A673 (cell line): ENCODE data around the gene CDC25A. TPM values are rescaled to one million over a fixed set of nuclear protein-coding genes. Genes with fewer than 3 reads are reported as not detected.

Experiments
- BruUV-seq: library from RNA; stranded (reverse); fragments of 400-500 nt; replicated peaks from 2 replicates; lab custom pipeline; 2021; lab: Mats Ljungman, UMichigan
- CTCF ChIA-PET: fragments of 300-600 bp; sonication (Branson Sonifier 250); formaldehyde crosslinking; loops from one replicate; lab custom pipeline; 2022; ENCODE audit warnings: antibody characterized with exemption; lab: Charles Lee
- POLR2A ChIA-PET: fragments of 300-600 bp; sonication (Branson Sonifier 250); formaldehyde crosslinking; loops from one replicate; lab custom pipeline; 2022; ENCODE audit warnings: antibody characterized with exemption; ENCODE audit not compliant: low non-redundant PET; lab: Charles Lee
- DNase-seq: peaks from one replicate; pipeline ENCODE4 v3.0.0-alpha.2; 2015; ENCODE audit warnings: low spot score
- H3K27ac ChIP-seq: fragments of 200-600 bp; sonication (generic); 2 replicates; pipeline ENCODE4 v1.5.1; 2016; ENCODE audit warnings: mixed run types, low read depth, mild to moderate bottlenecking, mixed read lengths, antibody characterized with exemption, low read length; ENCODE audit not compliant: poor library complexity, severe bottlenecking
- H3K27me3 ChIP-seq: fragments of 200-600 bp; sonication (generic); replicated peaks from 2 replicates; pipeline ENCODE4 v1.6.1; 2017; ENCODE audit warnings: mixed run types, low read depth, mild to moderate bottlenecking, mixed read lengths, antibody characterized with exemption, low read length; ENCODE audit not compliant: insufficient read depth, poor library complexity
- H3K36me3 ChIP-seq: fragments of 200-600 bp; sonication (generic); 2 replicates; pipeline ENCODE4 v1.6.1; 2016; ENCODE audit warnings: mixed run types, mild to moderate bottlenecking, mixed read lengths, antibody characterized with exemption, low read length; ENCODE audit not compliant: insufficient read depth, poor library complexity, severe bottlenecking
- H3K4me1 ChIP-seq: fragments of 200-600 bp; sonication (generic); 2 replicates; pipeline ENCODE4 v1.6.1; 2017; ENCODE audit warnings: mixed run types, mild to moderate bottlenecking, mixed read lengths, antibody characterized with exemption, low read length; ENCODE audit not compliant: insufficient read depth, poor library complexity, severe bottlenecking
- H3K4me3 ChIP-seq: fragments of 200-600 bp; sonication (generic); 2 replicates; pipeline ENCODE4 v1.5.1; 2016; ENCODE audit warnings: low read depth, mixed run types, mild to moderate bottlenecking, mixed read lengths, low read length; ENCODE audit not compliant: poor library complexity, severe bottlenecking
- H3K9me3 ChIP-seq: fragments of 200-600 bp; sonication (generic); 2 replicates; pipeline ENCODE4 v1.6.1; 2016; ENCODE audit warnings: mixed run types, low read depth, mild to moderate bottlenecking, mixed read lengths, antibody characterized with exemption, low read length; ENCODE audit not compliant: poor library complexity, severe bottlenecking
- CTCF ChIP-seq: fragments of 300-800, 200-600 bp; sonication (generic); conservative IDR thresholded peaks from 2 replicates; pipeline ENCODE4 v1.5.1; 2017; ENCODE audit warnings: low read depth, mild to moderate bottlenecking, antibody characterized with exemption, low read length, moderate library complexity, mixed read lengths
- EZH2 ChIP-seq: fragments of 200-600 bp; sonication (generic); IDR thresholded peaks from 2 replicates; pipeline ENCODE4 v1.6.1; 2017; ENCODE audit warnings: borderline replicate concordance, low read depth, mild to moderate bottlenecking, mixed read lengths, antibody characterized with exemption, low read length; ENCODE audit not compliant: poor library complexity, severe bottlenecking
- intact Hi-C: fragments of 100-400 bp; cut with micrococcal nuclease; formaldehyde crosslinking; loops from one replicate; pipeline ENCODE4 v1.10.0; 2022; ENCODE audit not compliant: unreplicated experiment
- total RNA-seq: library from RNA; stranded (reverse); gene quantifications from 2 replicates; pipeline ENCODE4 v1.2.3, GENCODE V29; 2021

CDC25A gene
- total RNA-seq, 1 experiment from 2014 or later, result 34.6 TPM

- no peak for DNase-seq
- peaks cover 4% of the 10 kb centered on the region for H3K4me1 ChIP-seq
- POLR2A ChIA-PET, result interaction anchor here (0.7 kb wide), 1 partner anchor 1625 kb away, joined by 4 read pairs; no protein-coding TSS in a partner anchor
Measured at GRCh38 chr3:48189321-48189720, 1.1 kb upstream of the CDC25A start.

GRCh38 chr3:48187579-48188265 is 495 bp downstream of the CDC25A start:
- no TSS peak for BruUV-seq
- peaks cover 4% of the 10 kb centered on the region for H3K4me1 ChIP-seq
- peak; percentile 12 for DNase-seq
- TF ChIP-seq CTCF (no peak), EZH2 (no peak)
- peaks cover 28% of the 10 kb centered on the region for H3K36me3 ChIP-seq
- H3K4me3 ChIP-seq, result peak overlapping the region; percentile 75
- ChIA-PET CTCF (interaction anchor here (0.6 kb wide), 1 partner anchor 361 kb away, joined by 3 read pairs; no protein-coding TSS in a partner anchor), POLR2A (no interaction called here)
- intact Hi-C loops, result no loop called here
- no peaks in the 10 kb centered on the region for H3K27me3 ChIP-seq
- no peaks in the 10 kb centered on the region for H3K9me3 ChIP-seq
- peak overlapping the region; percentile 77 for H3K27ac ChIP-seq

More at GRCh38 chr3:48189321-48189720, 1.1 kb upstream of the CDC25A start:
- peak overlapping the region; percentile 44 for H3K27ac ChIP-seq
- H3K4me3 ChIP-seq, result no peak overlapping the region
- intact Hi-C loops, result no loop called here
- no peaks in the 10 kb centered on the region for H3K27me3 ChIP-seq
- no TSS peak for BruUV-seq
- peaks cover 18% of the 10 kb centered on the region for H3K36me3 ChIP-seq
- CTCF ChIA-PET, result no interaction called here
- TF ChIP-seq EZH2, result no peak
- no peak for TF ChIP-seq CTCF
- no peaks in the 10 kb centered on the region for H3K9me3 ChIP-seq

- H3K9me3 ChIP-seq, result no peaks in the 10 kb centered on the region
- H3K4me3 ChIP-seq, result peak overlapping the region; percentile 75
- peak overlapping the region; percentile 77 for H3K27ac ChIP-seq
- no peak for DNase-seq
- peaks cover 32% of the 10 kb centered on the region for H3K36me3 ChIP-seq
- intact Hi-C loops, result no loop called here
- CTCF ChIA-PET, result no interaction called here
- TF ChIP-seq EZH2 (no peak), CTCF (no peak)
- BruUV-seq, result no TSS peak
- POLR2A ChIA-PET, result no interaction called here
- no peaks in the 10 kb centered on the region for H3K27me3 ChIP-seq
- H3K4me1 ChIP-seq, result peaks cover 4% of the 10 kb centered on the region
Measured at GRCh38 chr3:48187301-48187578, 977 bp downstream of the CDC25A start.
